Activated CD8-positive, alpha-beta memory T cell treated with anti-CD3 and anti-CD28 coated beads, Interleukin-2, amount 50 U/mL, for 24 hours (primary cell): ENCODE measurements around the gene PDC.
"Not testable (repeated sequence)": the region's sequence is repeated elsewhere in the genome, so short reads cannot be mapped to it uniquely, and the experiment has no call there.

Experiments
- DNase-seq: peaks from one replicate; pipeline ENCODE4 v3.0.0-alpha.2; 2020; ENCODE audit errors: extremely low read depth

The PDC gene

GRCh38 chr1:186465946-186466345 is 5.0 kb upstream of the PDC start:
- no peak for DNase-seq

GRCh38 chr1:186465491-186465890 is 4.6 kb upstream of the PDC start:
- not testable (repeated sequence) for DNase-seq

- DNase-seq = no peak
Measured at GRCh38 chr1:186463926-186464325, 3.0 kb upstream of the PDC start.

- no peak for DNase-seq
Measured at GRCh38 chr1:186463511-186463910, 2.6 kb upstream of the PDC start.

GRCh38 chr1:186459161-186459560 is 1.8 kb downstream of the PDC start:
- not testable (repeated sequence) for DNase-seq

- no peak for DNase-seq
Measured at GRCh38 chr1:186456729-186457255, 4.1 kb downstream of the PDC start.

GRCh38 chr1:186454981-186455380 is 5.9 kb downstream of the PDC start:
- DNase-seq = no peak

- no peak for DNase-seq
Measured at GRCh38 chr1:186446152-186446551, 14.8 kb downstream of the PDC start.

- no peak for DNase-seq
Measured at GRCh38 chr1:186443638-186444037, 17.3 kb downstream of the PDC start.

GRCh38 chr1:186442651-186443375 is 18.1 kb downstream of the PDC start:
- DNase-seq = no peak

- DNase-seq = no peak
Measured at GRCh38 chr1:186440584-186440983, 20.3 kb downstream of the PDC start.

- DNase-seq = no peak
Measured at GRCh38 chr1:186438567-186438966, 22.3 kb downstream of the PDC start.

GRCh38 chr1:186435336-186435735 is 25.6 kb downstream of the PDC start:
- DNase-seq = no peak

- DNase-seq = no peak
Measured at GRCh38 chr1:186429017-186429416, 31.9 kb downstream of the PDC start.

- DNase-seq = no peak
Measured at GRCh38 chr1:186426118-186426517, 34.8 kb downstream of the PDC start.

GRCh38 chr1:186424539-186424938 is 36.4 kb downstream of the PDC start:
- DNase-seq = no peak

GRCh38 chr1:186421446-186421845 is 39.5 kb downstream of the PDC start:
- no peak for DNase-seq

- DNase-seq = no peak
Measured at GRCh38 chr1:186420923-186421322, 40.0 kb downstream of the PDC start.

GRCh38 chr1:186420311-186420710 is 40.6 kb downstream of the PDC start:
- no peak for DNase-seq

GRCh38 chr1:186418503-186418902 is 42.4 kb downstream of the PDC start:
- no peak for DNase-seq

GRCh38 chr1:186413319-186413718 is 47.6 kb downstream of the PDC start:
- no peak for DNase-seq

GRCh38 chr1:186409091-186409490 is 51.8 kb downstream of the PDC start:
- no peak for DNase-seq

GRCh38 chr1:186404454-186405051 is 56.4 kb downstream of the PDC start:
- no peak for DNase-seq
